B cell (primary cell): Measurements from ENCODE around the gene TXK. TPM values are rescaled to one million over a fixed set of nuclear protein-coding genes. Genes with fewer than 3 reads are reported as not detected.

ENCODE experiments used
- ATAC-seq: fragments of 200-7000 bp; cut with Tn5 transposase; one replicate; pipeline ENCODE4 v1.10.0; 2021; ENCODE audit warnings: low read depth, mild to moderate bottlenecking, moderate number of reproducible peaks, moderate library complexity
- CTCF ChIA-PET: fragments of 350-600 bp; sonication (Branson Sonifier 250); formaldehyde crosslinking; loops from one replicate; lab custom pipeline; 2021; ENCODE audit warnings: antibody characterized with exemption, inconsistent platforms; lab: Charles Lee
- POLR2A ChIA-PET: fragments of 350-600 bp; sonication (Branson Sonifier 250); formaldehyde crosslinking; loops from one replicate; lab custom pipeline; 2021; ENCODE audit warnings: antibody characterized with exemption; lab: Charles Lee
- DNase-seq: peaks from one replicate; pipeline ENCODE4 v3.0.0; 2013
- H2AFZ ChIP-seq: 2 replicates; pipeline ENCODE4 v1.6.1; 2012; ENCODE audit warnings: mild to moderate bottlenecking, low read depth, low read length; ENCODE audit not compliant: insufficient read depth, poor library complexity, severe bottlenecking
- H3K27ac ChIP-seq, 2 donors: 1 replicate in 1 of 2; 2 replicates in 1 of 2; pipeline ENCODE4 v1.5.1; 2012 to 2013; ENCODE audit warnings: low read length in 2 of 2, mild to moderate bottlenecking in 2 of 2, moderate library complexity in 1 of 2
- H3K27me3 ChIP-seq, 4 experiments: fragments of 200-600 bp in 1 of 4; sonication (generic) in 1 of 4; replicated peaks in 1 of 4; 1 replicate in 2 of 4; 2 replicates in 2 of 4; pipeline versions ENCODE4 v1.6.1 to v1.7.0; 2013 to 2016; ENCODE audit warnings: low read length in 3 of 4, mild to moderate bottlenecking in 2 of 4, mixed read lengths in 1 of 4, moderate library complexity in 1 of 4; ENCODE audit not compliant: insufficient read depth in 4 of 4, control insufficient read depth in 3 of 4; ENCODE audit errors: control extremely low read depth in 1 of 4
- H3K36me3 ChIP-seq, 2 experiments: replicated peaks in 1 of 2; 1 replicate in 1 of 2; 2 replicates in 1 of 2; pipeline versions ENCODE4 v1.6.1 to v1.7.1; 2013; ENCODE audit warnings: low read length in 1 of 2; ENCODE audit not compliant: insufficient read depth in 2 of 2, control insufficient read depth in 1 of 2; ENCODE audit errors: control extremely low read depth in 1 of 2, extremely low read depth in 1 of 2
- H3K4me1 ChIP-seq, 2 donors: fragments of 200-600 bp in 1 of 2; sonication (generic) in 1 of 2; 1 replicate in 1 of 2; 2 replicates in 1 of 2; pipeline versions ENCODE4 v1.5.1 to v1.6.1; 2013 to 2017; ENCODE audit warnings: low read length in 2 of 2; ENCODE audit not compliant: control insufficient read depth in 2 of 2, insufficient read depth in 2 of 2
- H3K4me2 ChIP-seq: replicated peaks from 2 replicates; pipeline ENCODE3; 2012; ENCODE audit warnings: mild to moderate bottlenecking, low read depth, low read length; ENCODE audit not compliant: poor library complexity, severe bottlenecking
- H3K4me3 ChIP-seq, 5 experiments: fragments of 200-600 bp in 1 of 5; sonication (generic) in 1 of 5; 1 replicate in 3 of 5; 2 replicates in 2 of 5; pipeline versions ENCODE4 v1.5.1 to v1.7.0; 2011 to 2016; ENCODE audit warnings: low read length in 4 of 5, mild to moderate bottlenecking in 4 of 5, low read depth in 2 of 5, control low read depth in 1 of 5, moderate library complexity in 1 of 5; ENCODE audit not compliant: insufficient read depth in 1 of 5; ENCODE audit errors: control extremely low read depth in 1 of 5, extremely low read depth in 1 of 5
- H3K79me2 ChIP-seq: fragments of 200-600 bp; sonication (generic); one replicate; pipeline ENCODE4 v1.6.0; 2016; ENCODE audit warnings: low read length; ENCODE audit not compliant: control insufficient read depth, insufficient read depth
- H3K9ac ChIP-seq: fragments of 200-600 bp; sonication (generic); 2 replicates; pipeline ENCODE4 v1.6.1; 2017; ENCODE audit warnings: mild to moderate bottlenecking, low read length, moderate library complexity
- H3K9me3 ChIP-seq, 3 donors: one replicate each; pipeline versions ENCODE4 v1.6.1 to v1.7.1; 2013; ENCODE audit warnings: low read length in 2 of 3; ENCODE audit not compliant: control insufficient read depth in 2 of 3, insufficient read depth in 1 of 3; ENCODE audit errors: control extremely low read depth in 1 of 3
- H4K20me1 ChIP-seq: 2 replicates; pipeline ENCODE4 v1.6.0; 2012; ENCODE audit warnings: mild to moderate bottlenecking, low read length; ENCODE audit not compliant: insufficient read depth, control insufficient read depth, poor library complexity, severe bottlenecking
- H3K27ac Mint-ChIP-seq: one replicate; pipeline ENCODE4 v1.8.0; 2021; ENCODE audit warnings: mixed read lengths
- H3K27me3 Mint-ChIP-seq: one replicate; pipeline ENCODE4 v1.8.0; 2021; ENCODE audit warnings: mixed read lengths
- H3K4me1 Mint-ChIP-seq: one replicate; pipeline ENCODE4 v1.8.0; 2021; ENCODE audit warnings: mixed read lengths
- H3K4me3 Mint-ChIP-seq: one replicate; pipeline ENCODE4 v1.8.0; 2021; ENCODE audit warnings: mixed read lengths
- H3K9me3 Mint-ChIP-seq: one replicate; pipeline ENCODE4 v1.8.0; 2022; ENCODE audit warnings: mixed read lengths; ENCODE audit not compliant: insufficient read depth
- CTCF ChIP-seq: fragments of 200-600 bp; IDR thresholded peaks from one replicate; pipeline ENCODE4 v1.8.0; 2022; ENCODE audit warnings: antibody characterized with exemption, mild to moderate bottlenecking
- EZH2 ChIP-seq: IDR thresholded peaks from 2 replicates; pipeline ENCODE4 v1.6.1; 2012; ENCODE audit warnings: borderline replicate concordance, low read depth, mild to moderate bottlenecking, moderate library complexity, low read length; ENCODE audit not compliant: insufficient read depth, poor library complexity, severe bottlenecking
- WGBS: methylation state at CpG from one replicate; pipeline ENCODE4 v1.1.5; 2013; ENCODE audit warnings: missing lambda C conversion rate; ENCODE audit not compliant: insufficient coverage; 5-methylcytosine and 5-hydroxymethylcytosine counted together
- intact Hi-C: fragments of 100-400 bp; cut with micrococcal nuclease; formaldehyde crosslinking; loops from one replicate; pipeline ENCODE4 v1.10.0; 2022
- polyA plus RNA-seq: library from polyadenylated mRNA; depleted of rRNA; stranded (reverse); fragments of >200 nt; gene quantifications from 2 replicates; pipeline ENCODE4 v1.2.3, GENCODE V29; 2012
- total RNA-seq, 2 donors: library from RNA; stranded (reverse); fragments of 120-200 nt in 1 of 2; gene quantifications; 1 replicate in 1 of 2; 2 replicates in 1 of 2; pipeline versions ENCODE4 v1.2.3 to v1.2.4, GENCODE V29; 2013 to 2022

The TXK gene
- total and polyA plus RNA-seq, 2 donors (not counting 1 experiment from before 2014, with no cell fraction given): 0.79 to 1.1 TPM

GRCh38 chr4:48039561-48039960 is 94.5 kb downstream of the TXK start:
- peaks cover 55% of the 10 kb centered on the region for H3K4me1 Mint-ChIP-seq

GRCh38 chr4:48038666-48039065 is 95.4 kb downstream of the TXK start:
- ChIA-PET POLR2A (no interaction called here), CTCF (interaction anchor here (6.7 kb wide), 1 partner anchor 9 kb away, joined by 86 read pairs; no protein-coding TSS in a partner anchor)
- no peak overlapping the region for H3K27ac Mint-ChIP-seq
- no peaks in the 10 kb centered on the region for H3K27me3 ChIP-seq
- no peak overlapping the region for H3K9ac ChIP-seq
- no peaks in the 10 kb centered on the region for H3K36me3 ChIP-seq
- H3K27ac ChIP-seq: no peak overlapping the region
- H3K4me3 Mint-ChIP-seq: no peak overlapping the region
- H3K4me1 ChIP-seq: peaks cover 49 to 50% of the 10 kb centered on the region in 2 donors
- H3K79me2 ChIP-seq: no peaks in the 10 kb centered on the region
- peaks cover 0 to 3% (median 0%) of the 10 kb centered on the region in 3 donors for H3K9me3 ChIP-seq
- peaks cover 19% of the 10 kb centered on the region for H3K27me3 Mint-ChIP-seq
- ATAC-seq: no peak
- H3K4me2 ChIP-seq: no peak overlapping the region
- no peak for TF ChIP-seq EZH2
- no peak for TF ChIP-seq CTCF
- 91% methylated on average over 1 of the region's 2 CpGs for WGBS
- H4K20me1 ChIP-seq: no peaks in the 10 kb centered on the region
- intact Hi-C loops: no loop called here
- DNase-seq: no peak
- no peaks in the 10 kb centered on the region for H3K9me3 Mint-ChIP-seq
- peaks cover 57% of the 10 kb centered on the region for H3K4me1 Mint-ChIP-seq
- H2AFZ ChIP-seq: no peak overlapping the region
- no peak overlapping the region for H3K4me3 ChIP-seq

More at GRCh38 chr4:48039561-48039960, 94.5 kb downstream of the TXK start:
- Histone ChIP-seq H3K4me2 (no peak overlapping the region), H3K4me3 (no peak overlapping the region), H3K79me2 (no peaks in the 10 kb centered on the region), H3K27ac (no peak overlapping the region), H3K36me3 (no peaks in the 10 kb centered on the region), H3K27me3 (peaks cover 0 to 2% (median under 1%) of the 10 kb centered on the region in 4 experiments), H3K9ac (no peak overlapping the region), H3K9me3 (no peaks in the 10 kb centered on the region), H2AFZ (no peak overlapping the region), H4K20me1 (no peaks in the 10 kb centered on the region), H3K4me1 (peaks cover 51 to 52% of the 10 kb centered on the region in 2 donors)
- intact Hi-C loops: no loop called here
- no peak overlapping the region for H3K4me3 Mint-ChIP-seq
- H3K27ac Mint-ChIP-seq: no peak overlapping the region
- ATAC-seq: no peak
- H3K9me3 Mint-ChIP-seq: no peaks in the 10 kb centered on the region
- H3K27me3 Mint-ChIP-seq: peaks cover 24% of the 10 kb centered on the region
- ChIA-PET CTCF (no interaction called here), POLR2A (no interaction called here)
- DNase-seq: no peak
- no peak for TF ChIP-seq CTCF
- no peak for TF ChIP-seq EZH2
